Inflammatory macrophage (primary cell): Measurements from ENCODE around the gene RPN2.

Experiments used
- DNase-seq, 2 donors: peaks; one replicate each; pipeline ENCODE4 v3.0.0-alpha.2; 2020 to 2022

RPN2 gene

GRCh38 chr20:37219751-37220668 is 40.9 kb downstream of the RPN2 start:
- DNase-seq: no peak

GRCh38 chr20:37220731-37221130 is 41.6 kb downstream of the RPN2 start:
- DNase-seq: peak; percentile 14 to 27

DNA sequence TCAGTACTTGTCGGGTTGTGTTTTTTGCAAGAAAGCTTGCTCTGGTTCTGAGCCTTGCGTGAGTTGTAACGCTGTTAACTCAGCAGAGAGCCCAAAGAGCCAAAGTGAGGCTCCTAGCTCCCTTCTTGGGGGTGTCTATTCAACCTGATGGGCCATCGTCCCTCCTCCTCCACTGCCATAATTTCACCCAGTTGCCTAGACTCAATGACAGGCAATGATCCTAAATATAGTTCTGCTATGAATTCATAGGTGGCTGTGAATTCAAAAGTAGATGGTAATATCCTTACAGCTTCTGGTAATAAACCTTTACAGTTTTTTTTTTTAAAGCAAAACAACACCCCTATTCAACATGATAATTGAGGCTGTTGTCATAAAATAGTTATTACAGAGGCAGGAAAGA is 43.0 kb downstream of the RPN2 start:
- no peak for DNase-seq

DNA sequence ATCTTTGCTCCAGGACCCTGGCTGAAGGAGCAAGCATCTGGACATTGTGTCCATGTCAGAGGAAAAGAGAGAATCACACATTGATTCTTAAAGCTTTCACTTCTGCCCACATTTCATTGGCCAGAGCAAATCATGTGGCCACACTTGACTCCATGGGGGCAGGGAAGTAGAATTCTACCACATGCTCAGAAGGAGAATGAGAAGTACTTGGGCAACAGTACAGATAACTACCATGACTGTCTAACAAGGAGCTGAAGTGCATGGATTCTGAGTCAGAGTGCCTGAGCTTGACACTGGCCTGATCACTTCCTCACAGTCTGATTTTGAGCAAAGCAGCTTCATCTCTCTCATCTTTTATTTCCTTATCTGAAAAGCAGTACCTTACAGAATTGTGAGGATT is 43.9 kb downstream of the RPN2 start:
- DNase-seq: peak; percentile 92 to 95

DNA sequence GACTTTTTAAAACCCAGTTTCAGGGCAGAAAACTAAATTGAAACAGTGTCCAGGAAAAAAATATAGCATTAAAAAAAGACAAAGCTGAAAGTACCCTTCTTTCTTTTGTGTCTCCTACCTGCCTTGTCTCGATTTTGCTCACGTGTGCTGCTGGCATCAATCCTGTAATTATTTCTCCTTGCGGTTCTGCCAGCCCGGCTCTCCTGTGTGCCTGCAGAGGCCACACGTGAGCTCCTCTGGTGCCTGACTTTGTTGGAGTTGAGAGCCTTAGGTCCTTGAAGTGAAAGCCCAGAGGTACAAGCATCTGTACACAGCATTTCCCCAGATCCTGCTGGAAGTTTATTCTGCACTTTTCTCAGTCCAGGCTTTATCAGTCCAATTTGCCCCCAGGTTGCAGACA is 46.0 kb downstream of the RPN2 start:
- no peak for DNase-seq

DNA sequence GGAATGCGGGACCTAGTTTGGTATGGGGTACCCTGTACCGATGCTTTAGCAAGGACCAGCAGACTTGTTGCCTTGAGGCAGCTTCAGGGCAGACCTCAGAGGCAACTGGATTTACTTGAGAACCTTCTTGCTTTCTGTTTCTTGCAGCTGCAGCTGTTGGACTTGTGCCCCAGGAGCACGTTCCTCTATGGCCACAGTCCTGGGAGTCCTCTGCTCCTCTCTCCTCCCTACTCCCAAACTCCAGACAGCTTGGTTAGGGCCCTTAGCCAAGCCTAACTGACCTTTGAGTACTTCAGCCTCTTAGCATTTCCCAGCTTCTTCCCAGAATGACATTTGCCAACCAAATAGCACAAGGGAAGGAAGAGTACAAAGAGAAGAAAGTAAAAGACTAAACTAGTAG is 47.8 kb downstream of the RPN2 start:
- DNase-seq: no peak

GRCh38 chr20:37228082-37228481 is 49.0 kb downstream of the RPN2 start:
- no peak for DNase-seq

- DNase-seq: no peak
These were observed 49.5 kb downstream of the RPN2 start for GRCh38 chr20:37228656-37229055.

DNA sequence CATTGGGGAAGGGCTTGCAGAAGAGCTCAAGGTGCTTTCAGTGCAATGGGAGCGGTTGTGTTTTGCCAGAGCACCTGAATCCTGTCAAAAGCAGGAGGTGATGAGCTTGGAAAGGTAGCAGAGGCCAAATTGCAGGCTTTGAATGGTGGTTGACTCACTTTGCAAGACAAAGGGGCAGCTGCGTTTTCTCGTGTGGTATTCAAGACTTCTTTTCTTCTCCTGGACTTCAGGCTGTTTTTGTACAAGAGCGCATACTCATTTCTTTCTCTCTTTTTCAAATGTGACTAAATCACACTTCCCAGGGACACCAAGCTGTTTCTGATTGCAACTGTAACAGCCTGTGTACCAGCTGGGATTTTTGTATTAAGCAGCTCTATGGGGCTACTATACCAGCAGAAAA is 50.2 kb downstream of the RPN2 start:
- DNase-seq: no peak

DNA sequence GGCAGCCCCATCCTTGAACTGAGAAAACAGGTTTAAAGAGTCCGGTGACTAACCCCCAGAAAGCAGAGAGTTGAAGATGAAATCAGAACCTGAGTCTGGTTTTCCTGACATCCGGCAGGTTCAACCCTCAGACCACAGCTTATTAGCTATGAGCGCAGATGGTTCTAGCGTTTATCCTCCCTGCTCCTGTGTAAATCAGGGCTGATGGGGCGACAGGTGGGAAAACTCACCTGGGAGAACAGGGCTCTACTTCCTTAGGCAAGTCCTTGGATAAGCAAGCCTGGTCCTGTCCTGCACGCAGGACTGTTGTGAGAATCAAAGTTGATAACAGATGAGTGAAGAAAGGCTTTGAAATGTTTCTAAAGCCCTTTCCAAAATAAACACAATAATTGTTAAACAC is 51.1 kb downstream of the RPN2 start:
- no peak for DNase-seq

DNA sequence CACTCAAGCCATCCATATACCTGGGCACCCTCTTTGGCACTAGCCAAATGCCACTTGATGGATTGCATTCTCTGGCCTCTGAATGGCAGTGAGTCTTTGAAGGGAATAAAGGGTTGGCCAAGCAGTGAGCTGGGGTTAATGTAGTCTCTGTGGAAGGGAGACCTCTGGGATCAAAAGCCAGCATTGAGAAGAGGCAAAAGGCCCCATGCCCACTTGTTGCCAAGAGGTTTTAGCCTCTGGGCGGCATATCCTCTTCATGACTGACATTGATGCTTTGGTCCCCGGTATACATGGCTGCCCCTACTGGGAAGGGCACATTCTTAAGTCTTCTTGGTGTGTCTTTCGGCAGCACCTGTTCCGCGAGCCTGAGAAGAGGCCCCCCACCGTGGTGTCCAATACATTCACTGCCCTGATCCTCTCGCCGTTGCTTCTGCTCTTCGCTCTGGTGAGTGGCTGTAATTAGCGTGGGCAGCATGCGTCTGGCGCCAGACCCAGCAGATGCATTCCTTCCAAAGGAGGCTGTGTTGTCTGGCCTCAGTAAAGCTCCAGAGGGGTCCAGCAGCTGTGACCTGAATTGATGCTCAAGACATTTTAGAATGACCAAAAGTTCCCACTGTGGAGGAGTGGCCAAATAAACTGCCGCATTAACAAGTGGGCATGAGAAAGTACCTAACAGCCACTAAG is 53.0 kb downstream of the RPN2 start:
- DNase-seq: no peak

- DNase-seq: no peak
These were observed 54.6 kb downstream of the RPN2 start for GRCh38 chr20:37233548-37234253.

DNA sequence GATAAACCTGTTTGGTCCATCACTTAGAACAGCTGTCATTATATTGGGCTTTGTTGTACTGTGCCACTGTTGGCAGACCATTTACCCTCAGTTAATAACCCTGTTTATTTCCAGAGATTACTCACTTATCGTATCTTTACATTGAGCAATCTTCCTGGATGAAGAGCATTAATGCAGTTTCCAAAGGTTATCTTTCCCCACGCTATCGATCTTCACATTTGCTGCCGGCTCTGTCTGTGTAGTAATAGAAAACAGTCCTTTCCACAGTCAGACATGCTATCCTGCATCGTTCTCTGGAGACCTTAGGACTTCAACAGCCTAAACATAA is 55.1 kb downstream of the RPN2 start:
- DNase-seq: no peak

DNA sequence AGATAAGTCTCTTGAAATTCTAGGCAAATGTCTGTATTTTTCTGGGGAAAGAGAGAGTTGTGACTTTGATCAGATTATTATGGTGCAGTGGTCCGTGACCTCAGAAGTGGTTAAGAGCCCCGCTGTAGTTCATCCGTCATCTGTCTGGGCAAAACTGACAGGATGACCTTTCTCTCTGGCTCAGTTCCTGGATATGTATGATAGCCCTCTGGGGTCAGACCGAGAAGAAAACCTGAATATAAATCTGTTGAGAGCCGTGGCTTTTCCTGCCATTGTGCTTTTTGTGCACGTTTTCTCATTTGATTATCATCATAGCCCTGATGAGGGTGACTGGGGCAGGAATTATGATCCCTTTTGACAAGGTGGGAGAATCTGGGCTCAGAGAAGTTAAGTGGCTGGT is 55.9 kb downstream of the RPN2 start:
- DNase-seq: no peak

DNA sequence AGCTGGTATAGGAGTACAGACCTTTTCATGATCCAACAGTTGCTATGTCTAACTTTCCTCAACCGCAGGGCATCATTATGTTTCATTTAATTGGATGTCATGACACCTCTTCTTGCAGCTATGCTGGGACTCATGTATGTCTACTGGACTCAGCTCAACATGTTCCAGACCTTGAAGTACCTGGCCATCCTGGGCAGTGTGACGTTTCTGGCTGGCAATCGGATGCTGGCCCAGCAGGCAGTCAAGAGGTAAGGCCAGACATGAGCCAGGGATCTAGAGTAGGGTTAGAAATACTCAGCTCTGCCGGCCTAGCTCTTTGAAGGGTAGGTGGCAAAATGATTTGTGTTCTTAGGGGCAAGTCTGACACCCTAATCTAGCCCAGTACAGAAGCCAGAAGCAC is 57.3 kb downstream of the RPN2 start:
- DNase-seq: no peak

DNA sequence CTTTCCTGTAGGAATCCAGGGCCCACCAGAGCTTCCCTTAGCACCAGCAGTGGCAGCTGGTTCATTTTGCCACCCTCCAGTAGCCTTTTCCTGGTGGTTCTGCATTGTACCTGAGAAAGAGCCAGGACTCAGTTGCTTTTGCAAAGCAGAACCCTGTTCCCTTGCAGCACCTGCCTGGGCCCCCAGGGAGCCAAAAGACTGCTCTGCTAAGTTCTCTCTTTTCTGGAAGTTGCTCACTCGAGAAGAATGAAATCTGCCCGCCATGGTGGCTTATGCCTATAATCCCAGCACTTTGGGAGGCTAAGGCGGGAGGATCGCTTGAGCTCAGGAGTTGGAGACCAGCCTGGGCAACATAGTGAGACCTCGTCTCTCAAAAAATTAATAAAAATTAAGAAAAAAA is 58.5 kb downstream of the RPN2 start:
- DNase-seq: no peak

DNA sequence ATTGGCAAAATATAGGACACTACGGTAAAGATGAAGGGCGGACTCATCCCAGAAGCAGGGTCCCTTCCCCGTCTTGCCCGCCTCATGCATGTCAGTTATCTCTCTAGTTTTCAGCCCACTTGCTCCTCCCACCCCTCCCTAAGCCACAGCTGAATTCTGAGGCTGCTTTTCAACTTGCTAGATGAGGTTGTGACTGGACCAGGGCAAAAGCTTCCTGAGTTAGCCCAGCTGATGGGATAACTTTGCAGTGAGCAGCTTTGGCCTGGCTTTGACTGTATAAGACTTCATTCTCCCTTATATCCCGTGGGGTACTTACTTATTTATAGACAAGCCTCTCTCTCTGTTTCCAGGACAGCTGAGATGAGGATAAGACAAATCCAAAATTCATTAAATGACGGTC is 59.3 kb downstream of the RPN2 start:
- DNase-seq: no peak

DNA sequence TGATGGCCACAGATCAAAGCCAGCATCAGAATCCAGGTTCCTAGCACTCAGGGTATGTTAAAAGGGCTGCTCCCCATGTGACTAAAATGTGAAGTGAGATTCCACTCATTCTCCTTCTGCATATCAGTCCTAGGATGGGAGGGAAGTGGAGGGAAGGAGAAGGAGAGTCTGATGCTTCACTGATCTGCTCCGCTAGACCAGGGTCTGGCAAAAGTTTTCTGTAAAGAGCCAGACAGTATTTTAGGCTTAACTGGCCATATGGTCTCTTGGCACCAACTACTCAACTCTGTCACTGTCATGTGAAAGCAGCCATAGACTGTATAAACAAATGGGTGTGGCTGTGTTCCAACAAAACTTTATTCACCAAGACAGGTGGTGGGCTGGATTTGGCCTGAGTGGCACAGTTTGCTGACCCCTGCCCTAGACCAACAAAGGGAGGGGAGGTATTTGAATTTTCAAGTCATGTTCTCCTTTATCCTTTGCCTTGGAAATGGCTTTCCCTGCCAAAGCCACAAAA is 59.9 kb downstream of the RPN2 start:
- no peak for DNase-seq

DNA sequence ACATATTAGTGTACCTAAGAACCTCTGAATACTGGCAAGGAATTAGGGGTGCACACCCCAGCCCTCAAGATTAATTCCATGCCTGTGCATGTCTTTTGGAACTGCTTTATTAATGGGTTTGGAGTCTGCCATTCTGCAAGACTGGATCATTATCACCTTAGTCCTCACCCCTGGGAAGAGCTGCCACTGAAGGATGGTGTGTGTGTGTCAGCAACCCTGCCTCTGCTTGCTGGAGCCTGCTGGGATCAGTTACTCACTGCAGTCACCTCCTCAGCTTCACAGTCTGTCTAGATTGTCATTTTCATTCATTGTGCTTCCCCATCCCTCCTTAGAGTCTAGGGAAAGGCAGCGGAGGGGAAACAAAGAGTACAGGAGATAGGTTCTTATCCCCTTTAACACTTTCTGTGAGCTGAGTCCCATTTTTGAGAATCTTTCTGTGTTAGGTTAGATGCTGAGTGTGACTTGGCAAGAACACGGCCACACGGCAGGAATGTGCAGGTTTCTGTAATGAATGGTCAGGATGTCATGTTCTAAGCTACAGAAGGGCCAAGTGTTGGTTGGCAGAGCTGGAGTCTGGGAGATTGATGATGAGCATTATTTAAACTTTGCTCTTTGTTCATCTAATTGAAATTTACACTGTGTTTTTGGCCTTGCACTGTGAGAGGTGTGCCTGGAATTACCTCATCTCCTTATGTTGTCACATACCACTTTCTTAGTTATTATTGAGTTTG is 61.4 kb downstream of the RPN2 start:
- no peak for DNase-seq

DNA sequence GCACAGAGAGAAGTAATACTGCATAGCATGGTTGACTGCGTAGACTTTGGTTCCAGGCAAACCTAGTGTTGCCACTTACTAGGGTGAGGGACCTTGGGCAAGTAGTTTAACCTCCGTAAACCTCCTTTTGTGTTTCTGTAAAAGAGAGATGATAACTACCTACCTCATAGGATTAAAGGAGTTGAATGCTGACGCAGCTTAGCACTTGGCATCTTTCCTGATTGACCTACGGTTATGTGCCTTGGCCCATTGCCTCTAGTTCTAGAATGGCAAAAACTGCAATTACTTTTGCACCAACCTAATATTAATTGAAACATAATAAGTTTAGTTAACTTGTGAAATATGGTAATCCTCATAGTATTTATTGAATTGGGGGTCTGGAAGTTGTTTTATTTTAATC is 63.4 kb downstream of the RPN2 start:
- no peak for DNase-seq

DNA sequence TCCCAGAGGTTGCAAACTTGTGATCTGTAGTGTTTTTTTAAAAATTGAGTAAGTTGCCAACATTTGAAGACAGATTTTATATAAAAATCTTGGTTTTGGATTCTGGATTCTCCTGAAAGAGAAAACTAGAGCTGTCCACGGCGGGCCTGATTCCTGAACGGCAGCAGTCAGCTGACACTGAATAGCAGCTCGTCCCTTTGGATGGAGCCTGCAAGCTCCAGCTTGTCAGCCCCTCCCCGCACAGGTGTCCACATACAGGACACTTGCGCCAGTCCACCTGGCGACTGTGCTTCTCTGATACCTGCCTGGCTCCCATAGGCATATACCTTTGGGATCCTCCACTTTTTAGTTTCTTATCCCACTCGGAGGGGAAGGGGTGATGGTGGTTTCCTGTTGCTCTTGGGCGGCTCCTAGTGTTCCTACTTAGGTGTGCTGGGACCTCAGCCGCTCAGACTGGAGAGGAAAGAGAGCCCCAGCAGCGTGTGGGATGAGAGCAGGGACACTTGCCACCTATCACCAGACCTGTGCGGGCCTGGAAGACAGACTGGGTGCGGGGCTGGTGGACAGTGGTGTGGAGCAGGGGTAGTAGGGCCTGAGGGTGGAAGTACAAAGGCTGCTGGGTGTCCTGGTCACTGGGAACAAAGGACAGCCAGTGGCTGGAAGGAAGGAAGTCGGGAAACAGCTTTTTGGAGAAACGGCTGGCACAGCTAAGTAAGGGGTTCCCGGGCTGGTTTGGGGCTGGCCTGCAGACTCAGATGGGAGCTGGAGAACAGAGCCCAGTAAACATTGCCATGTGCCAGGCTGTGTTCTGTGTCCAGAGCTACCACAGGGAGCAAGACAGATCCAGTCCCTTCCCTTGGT is 64.2 kb downstream of the RPN2 start:
- DNase-seq: no peak
